K562 (cell line): Measurements from ENCODE around the gene AGMO. TPM values are rescaled to one million over a fixed set of nuclear protein-coding genes. Genes with fewer than 3 reads are reported as not detected.

Source experiments
- ATAC-seq: fragments of 200-7000 bp; cut with Tn5 transposase; 3 replicates; pipeline ENCODE4 v1.9.1; 2020; ENCODE audit warnings: moderate library complexity
- BruUV-seq: library from RNA; stranded (reverse); fragments of 400-500 nt; replicated peaks from 2 replicates; lab custom pipeline; 2021; lab: Mats Ljungman, UMichigan
- CTCF ChIA-PET: fragments of 300-600 bp; formaldehyde crosslinking; extraction: SDS; loops from one replicate; lab custom pipeline; 2021; ENCODE audit warnings: low intra/inter-chr PET ratio; lab: Yijun Ruan, JAX
- POLR2A ChIA-PET: fragments of 300-600, 350-650 bp; sonication (Branson Sonifier 250); formaldehyde crosslinking; extraction: SDS; loops from one replicate; lab custom pipeline; 2021; ENCODE audit warnings: antibody characterized with exemption, inconsistent platforms; lab: Yijun Ruan, JAX
- DNase-seq, 4 experiments: peaks; one replicate each; pipeline versions ENCODE4 v3.0.0 to v3.0.0-alpha.2; 2011 to 2018; ENCODE audit warnings: low spot score in 3 of 4, mixed read lengths in 3 of 4; ENCODE audit errors: extremely low read depth in 1 of 4
- FAIRE-seq: peaks from 2 replicates; lab custom pipeline; 2011; peaks lifted over from hg19 to GRCh38; lab: Jason Lieb, UNC
- H2AFZ ChIP-seq: 2 replicates; pipeline ENCODE4 v1.6.0; 2011; ENCODE audit warnings: low read depth, low read length, control low read depth, inconsistent platforms
- H3K27ac ChIP-seq: fragments of 200-600 bp; 3 replicates; pipeline ENCODE4 v1.8.0; 2011; ENCODE audit warnings: low read depth, mild to moderate bottlenecking, control low read depth, inconsistent platforms, low read length, moderate library complexity, mixed read lengths; ENCODE audit errors: extremely low read depth
- H3K27me3 ChIP-seq, 2 experiments: fragments of 300-600 bp in 1 of 2; 2 replicates in 1 of 2; 3 replicates in 1 of 2; pipeline versions ENCODE4 v1.6.0 to v1.8.0; 2011; ENCODE audit warnings: inconsistent platforms in 2 of 2, low read length in 2 of 2, mild to moderate bottlenecking in 1 of 2, mixed read lengths in 1 of 2, moderate library complexity in 1 of 2; ENCODE audit not compliant: control insufficient read depth in 2 of 2, insufficient read depth in 2 of 2
- H3K36me3 ChIP-seq: fragments of 300-600 bp; 3 replicates; pipeline ENCODE4 v1.8.0; 2011; ENCODE audit warnings: mild to moderate bottlenecking, low read length, inconsistent platforms; ENCODE audit not compliant: control insufficient read depth, insufficient read depth
- H3K4me1 ChIP-seq, 2 experiments: fragments of 200-600 bp in 1 of 2; replicated peaks in 1 of 2; 2 replicates in 1 of 2; 3 replicates in 1 of 2; pipeline versions ENCODE4 v1.5.1 to v1.8.0; 2011; ENCODE audit warnings: inconsistent platforms in 2 of 2, low read length in 2 of 2, mild to moderate bottlenecking in 1 of 2, mixed read lengths in 1 of 2, moderate library complexity in 1 of 2; ENCODE audit not compliant: control insufficient read depth in 2 of 2, insufficient read depth in 2 of 2
- H3K4me2 ChIP-seq: 2 replicates; pipeline ENCODE4 v1.6.1; 2011; ENCODE audit warnings: low read length, control low read depth, inconsistent platforms, mixed read lengths; ENCODE audit not compliant: insufficient read depth
- H3K4me3 ChIP-seq: fragments of 200-600 bp; sonication (generic), shearing (Covaris generic); 2 replicates; pipeline ENCODE4 v1.5.1; 2016; ENCODE audit warnings: control low read depth, inconsistent platforms
- H3K79me2 ChIP-seq: fragments of 200-600 bp; 3 replicates; pipeline ENCODE4 v1.8.0; 2011; ENCODE audit warnings: low read length, inconsistent platforms; ENCODE audit not compliant: control insufficient read depth, insufficient read depth
- H3K9ac ChIP-seq, 2 experiments: 2 replicates each; pipeline versions ENCODE4 v1.6.0 to v1.6.1; 2011; ENCODE audit warnings: low read depth in 2 of 2, low read length in 2 of 2, control low read depth in 1 of 2, inconsistent platforms in 1 of 2, mild to moderate bottlenecking in 1 of 2, mixed read lengths in 1 of 2; ENCODE audit not compliant: insufficient read depth in 1 of 2
- H3K9me1 ChIP-seq: one replicate; pipeline ENCODE4 v1.6.0; 2011; ENCODE audit warnings: inconsistent platforms, mild to moderate bottlenecking, low read length, moderate library complexity; ENCODE audit not compliant: control insufficient read depth, insufficient read depth
- H3K9me3 ChIP-seq: replicated peaks from 2 replicates; pipeline ENCODE4 v1.5.1; 2011; ENCODE audit warnings: low read depth, low read length, inconsistent platforms; ENCODE audit not compliant: control insufficient read depth, insufficient read depth
- H4K20me1 ChIP-seq: replicated peaks from 2 replicates; pipeline ENCODE4 v1.6.1; 2011; ENCODE audit warnings: low read length, inconsistent platforms, mixed read lengths; ENCODE audit not compliant: control insufficient read depth, insufficient read depth
- FOXA1 ChIP-seq: fragments of 450-650 bp; IDR thresholded peaks from 2 replicates; pipeline ENCODE4 v1.6.1; 2016; ENCODE audit warnings: mild to moderate bottlenecking, borderline replicate concordance
- FUS ChIP-seq: fragments of 200-400 bp; formaldehyde crosslinking; optimal IDR thresholded peaks from 2 replicates; pipeline ENCODE3; 2017; ENCODE audit warnings: low read depth, low read length
- GTF2E2 ChIP-seq: fragments of 200-800 bp; sonication (Bioruptor generic); IDR thresholded peaks from 2 replicates; pipeline ENCODE4 v1.6.1; 2016; ENCODE audit warnings: missing genetic modification characterization, missing compliant biosample characterization
- KDM5B ChIP-seq: fragments of 200-600 bp; sonication (generic); IDR thresholded peaks from 2 replicates; pipeline ENCODE4 v1.6.1; 2012; ENCODE audit warnings: low read depth, mild to moderate bottlenecking, moderate library complexity, low read length, control low read depth, inconsistent platforms; ENCODE audit not compliant: insufficient replicate concordance
- NFYB ChIP-seq: IDR thresholded peaks from 2 replicates; pipeline ENCODE4 v1.6.1; 2011; ENCODE audit warnings: mild to moderate bottlenecking, moderate library complexity; ENCODE audit not compliant: insufficient read length; ENCODE audit errors: extremely low read depth
- PHF8 ChIP-seq: fragments of 200-600 bp; sonication (generic); IDR thresholded peaks from 2 replicates; pipeline ENCODE4 v1.6.1; 2012; ENCODE audit warnings: mixed run types, mild to moderate bottlenecking, inconsistent platforms, low read length, moderate library complexity, borderline replicate concordance
- ZNF134 ChIP-seq: fragments of 250-450 bp; sonication (Bioruptor Pico); conservative IDR thresholded peaks from 2 replicates; pipeline ENCODE4 v1.4.0; 2020
- WGBS: fragments of 100-300 bp; shearing (Covaris generic); methylation state at CpG from one replicate; pipeline ENCODE4 v1.1.6; 2016; ENCODE audit warnings: low coverage, mixed read lengths; ENCODE audit not compliant: insufficient coverage; ENCODE audit errors: missing lambda C conversion rate; 5-methylcytosine and 5-hydroxymethylcytosine counted together
- in situ Hi-C: fragments of 300-500 bp; cut with MboI; formaldehyde crosslinking; loops from 4 replicates; pipeline ENCODE4 v1.15.0; 2018; ENCODE audit warnings: inconsistent platforms, mixed read lengths
- intact Hi-C: fragments of 100-400 bp; cut with micrococcal nuclease; formaldehyde crosslinking; loops from 2 replicates; pipeline ENCODE4 v1.14.2; 2022
- polyA plus RNA-seq, 8 experiments: library from polyadenylated mRNA; depleted of rRNA in 4 of 8; stranded (reverse) in 5 of 8; unstranded in 3 of 8; fragments of >200 nt; fragmentation: Nextera tagmentation in 2 of 8; fragmentation: Illumina TruSeq in 1 of 8; extraction: Ambion mirVana in 2 of 8; extraction: Trizol in 1 of 8; gene quantifications; 2 replicates each; pipeline versions ENCODE4 v1.2.1 to v1.2.3, GENCODE V29; 2011 to 2014; ENCODE audit warnings: inconsistent platforms in 1 of 8, missing spikeins in 1 of 8
- total RNA-seq, 7 experiments: library from RNA; depleted of rRNA in 6 of 7; stranded (reverse); fragments of >200 nt in 6 of 7; fragmentation: Illumina TruSeq in 2 of 7; extraction: Trizol in 2 of 7; gene quantifications; 2 replicates each; pipeline versions ENCODE4 v1.2.1 to v1.2.3, GENCODE V29; 2011 to 2021; ENCODE audit warnings: low replicate concordance in 1 of 7

AGMO gene
- total and polyA plus RNA-seq, 9 of the 15 experiments (the other 6 are each of a cell fraction or from before 2014, with no cell fraction given) = 0.30 to 1.4 (median 0.69) TPM; not detected in 1

DNA sequence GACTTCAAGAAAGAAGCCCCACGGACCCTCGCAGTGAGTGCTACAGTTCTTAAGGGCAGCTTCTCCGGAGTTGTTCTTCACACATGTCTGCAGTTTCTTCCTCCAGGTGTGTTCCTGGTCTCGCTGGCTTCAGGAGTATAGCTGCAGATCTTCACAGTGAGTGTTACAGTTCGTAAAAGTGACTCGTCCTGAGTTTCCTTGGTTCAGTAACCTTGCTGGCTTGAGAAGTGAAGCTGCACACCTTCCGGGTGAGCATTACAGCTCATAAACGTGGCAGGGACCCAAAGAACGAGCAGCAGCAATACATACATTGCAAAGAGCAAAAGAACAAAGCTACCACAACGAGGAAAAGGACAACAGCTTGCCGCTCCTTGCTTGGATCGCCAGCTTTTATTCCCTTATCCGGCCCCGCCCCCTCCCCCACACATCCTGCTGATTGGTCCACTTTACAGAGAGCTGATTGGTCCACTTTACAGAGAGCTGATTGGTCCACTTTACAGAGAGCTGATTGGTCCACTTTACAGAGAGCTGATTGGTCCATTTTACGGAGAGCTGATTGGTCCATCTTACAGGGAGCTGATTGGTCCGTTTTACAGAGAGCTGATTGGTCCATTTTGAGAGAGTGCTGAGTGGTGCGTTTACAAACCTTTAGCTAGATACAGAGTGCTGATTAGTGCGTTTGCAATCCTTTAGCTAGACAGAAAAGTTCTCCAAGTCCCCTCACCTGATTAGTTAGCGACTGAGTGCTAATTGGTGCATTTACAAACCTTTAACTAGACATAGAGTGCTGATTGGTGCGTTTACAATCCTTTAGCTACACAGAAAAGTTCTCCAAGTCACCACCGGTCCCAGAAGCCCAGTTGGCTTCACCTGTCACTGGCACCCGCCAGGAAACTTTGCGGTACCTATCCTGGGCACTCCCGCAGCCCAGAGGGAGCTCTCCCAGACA, 165.3 kb downstream of the AGMO start:
- Histone ChIP-seq H2AFZ (no peak overlapping the region), H3K9me1 (no peaks in the 10 kb centered on the region), H3K4me3 (no peak overlapping the region), H3K4me1 (no peaks in the 10 kb centered on the region), H3K9me3 (0 out of 2 replicates have a peak, but pooled peaks cover 3% of the 10 kb centered on the region), H3K36me3 (no peaks in the 10 kb centered on the region), H3K9ac (no peak overlapping the region), H3K4me2 (no peak overlapping the region), H3K27me3 (no peaks in the 10 kb centered on the region), H3K79me2 (no peaks in the 10 kb centered on the region), H3K27ac (no peak overlapping the region), H4K20me1 (no peaks in the 10 kb centered on the region)
- TF ChIP-seq NFYB = peak; percentile 25
- TF ChIP-seq FOXA1 = no peak
- TF ChIP-seq ZNF134 (CRISPR knock-in tag) = peak; percentile 85
- 0 out of 2 replicates have a peak, but pooled peaks have one; percentile 30 for TF ChIP-seq GTF2E2 (tag)
- no peak for TF ChIP-seq PHF8
- TF ChIP-seq KDM5B = no peak
- no peak for TF ChIP-seq FUS
- FAIRE-seq (no peak), ATAC-seq (no peak), DNase-seq (peak in 1 of 4 experiments; percentile 16)
- in situ Hi-C loops = no loop called here
- POLR2A ChIA-PET = no interaction called here
- CTCF ChIA-PET = no interaction called here
- intact Hi-C loops = no loop called here
- BruUV-seq = no TSS peak
- 12% methylated on average over 24 of the region's 24 CpGs for WGBS
